Measurements from ENCODE around the gene FADS3.

The FADS3 gene

DNA sequence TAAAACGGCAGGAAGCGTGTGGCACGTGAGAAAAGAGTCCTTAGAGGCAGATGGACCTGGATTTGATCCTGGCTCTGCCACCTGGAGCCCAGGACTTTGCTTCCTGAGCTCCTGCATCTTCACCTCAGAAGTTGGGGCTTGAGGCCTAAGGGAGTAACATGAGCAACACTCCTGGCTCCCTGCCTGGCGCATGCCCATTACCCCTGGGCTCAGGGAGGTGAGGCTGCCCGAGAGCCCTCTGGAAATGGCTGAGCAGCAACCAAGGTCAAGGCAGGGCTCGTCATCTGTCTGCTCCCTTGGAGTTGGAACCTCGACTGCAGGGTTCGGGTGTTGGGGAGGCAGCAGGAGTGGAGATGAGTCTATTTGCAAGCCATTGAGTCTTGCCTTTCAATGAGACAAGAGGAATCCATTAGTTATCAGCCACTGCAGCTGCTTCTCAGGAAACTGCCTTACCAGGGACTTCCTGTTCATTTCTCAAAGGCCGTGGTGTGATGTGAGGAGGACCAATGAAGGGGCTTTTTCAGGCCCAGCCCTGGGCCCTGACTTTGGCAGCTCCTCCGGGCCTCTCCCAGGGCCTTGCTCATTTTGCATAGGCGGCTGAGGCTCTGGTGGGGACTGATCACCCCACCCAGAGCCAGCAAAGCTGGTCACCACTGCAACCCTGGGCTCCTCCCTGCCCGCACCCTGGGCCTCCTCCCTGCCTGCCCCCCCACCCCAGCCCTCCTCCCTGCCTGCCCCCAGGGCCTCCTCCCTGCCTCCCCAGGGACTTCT lies 56.9 kb downstream of the FADS3 start:
- no peak for DNase-seq (ENCODE audit: low spot score)

DNA sequence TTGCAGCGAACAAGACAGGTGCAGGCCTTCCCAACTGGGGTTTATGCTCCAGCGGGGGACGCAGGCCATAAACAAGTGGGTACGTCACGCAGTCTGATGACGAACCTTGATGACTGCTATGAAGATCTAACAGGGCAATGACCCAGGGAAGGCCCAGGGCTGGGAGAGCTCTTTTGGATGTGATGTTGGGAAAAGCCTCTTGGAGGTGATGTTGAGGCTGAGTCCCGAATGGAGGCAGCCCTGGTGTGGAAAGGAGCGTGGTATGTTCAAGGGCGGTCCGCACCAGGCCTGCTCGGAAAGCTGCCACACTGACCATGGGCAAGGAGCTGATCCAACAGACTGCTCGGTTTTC lies 57.4 kb downstream of the FADS3 start:
- no peak for DNase-seq (ENCODE audit: low spot score)

DNA sequence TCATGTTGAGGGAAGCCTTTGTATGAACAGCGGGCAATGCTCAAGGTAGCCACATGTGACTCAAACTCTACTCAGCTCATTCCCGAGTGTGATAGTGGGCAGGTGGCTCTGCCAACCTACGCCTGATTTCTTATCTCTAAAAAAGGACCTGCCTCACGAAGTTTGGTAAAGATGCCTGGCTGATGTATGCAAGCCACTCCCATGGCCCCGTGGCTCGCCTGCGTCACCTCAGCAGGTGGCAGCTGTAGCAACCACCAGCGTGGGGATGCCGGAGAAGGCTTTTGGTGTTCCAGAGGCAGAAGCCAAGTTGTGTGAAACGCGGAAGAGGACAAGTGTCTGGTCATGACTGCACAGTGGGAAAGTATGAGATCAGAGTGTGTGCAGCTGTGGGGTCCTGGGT lies 57.9 kb downstream of the FADS3 start:
- DNase-seq (ENCODE audit: low spot score): no peak

DNA sequence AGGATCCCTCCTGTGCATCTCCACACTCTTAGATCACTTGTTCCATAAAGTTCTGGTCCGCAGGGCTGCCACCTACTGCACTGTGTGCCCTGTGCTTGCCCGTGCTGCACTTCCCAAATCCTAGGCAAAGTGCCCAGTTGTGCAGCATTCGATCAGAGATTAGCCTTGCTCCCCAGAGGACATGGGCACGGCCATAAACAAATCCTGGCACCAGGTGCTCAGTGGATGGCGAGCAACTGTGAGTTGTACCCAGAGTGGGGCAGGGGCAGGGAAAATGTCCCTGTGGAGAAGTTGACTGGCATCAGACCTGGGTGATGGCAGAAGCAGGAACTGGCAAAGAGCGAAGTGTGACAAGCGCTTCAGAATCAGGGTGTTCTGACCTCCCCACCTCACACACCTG lies 58.6 kb downstream of the FADS3 start:
- DNase-seq (ENCODE audit: low spot score): no peak

DNA sequence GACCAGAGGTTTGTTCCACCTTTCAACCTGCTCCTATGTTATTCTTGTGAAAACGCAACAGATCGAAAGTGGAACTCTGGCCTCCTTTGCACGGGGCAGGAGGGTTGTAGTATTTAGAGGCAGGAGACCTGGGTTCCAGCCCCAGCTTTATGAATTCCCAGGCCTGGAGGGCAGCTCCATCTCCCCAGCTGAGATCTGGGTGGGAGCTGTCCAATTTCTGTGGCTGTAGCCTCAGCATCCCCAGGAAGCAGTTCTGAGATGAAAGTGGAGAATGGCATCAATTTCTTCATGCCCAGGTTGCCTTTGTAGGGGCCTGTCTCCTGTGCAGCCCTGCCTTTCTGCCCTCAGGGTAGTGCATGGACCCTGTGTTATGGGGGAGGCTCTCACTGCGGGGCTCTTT lies 59.1 kb downstream of the FADS3 start:
- DNase-seq (ENCODE audit: low spot score): no peak

DNA sequence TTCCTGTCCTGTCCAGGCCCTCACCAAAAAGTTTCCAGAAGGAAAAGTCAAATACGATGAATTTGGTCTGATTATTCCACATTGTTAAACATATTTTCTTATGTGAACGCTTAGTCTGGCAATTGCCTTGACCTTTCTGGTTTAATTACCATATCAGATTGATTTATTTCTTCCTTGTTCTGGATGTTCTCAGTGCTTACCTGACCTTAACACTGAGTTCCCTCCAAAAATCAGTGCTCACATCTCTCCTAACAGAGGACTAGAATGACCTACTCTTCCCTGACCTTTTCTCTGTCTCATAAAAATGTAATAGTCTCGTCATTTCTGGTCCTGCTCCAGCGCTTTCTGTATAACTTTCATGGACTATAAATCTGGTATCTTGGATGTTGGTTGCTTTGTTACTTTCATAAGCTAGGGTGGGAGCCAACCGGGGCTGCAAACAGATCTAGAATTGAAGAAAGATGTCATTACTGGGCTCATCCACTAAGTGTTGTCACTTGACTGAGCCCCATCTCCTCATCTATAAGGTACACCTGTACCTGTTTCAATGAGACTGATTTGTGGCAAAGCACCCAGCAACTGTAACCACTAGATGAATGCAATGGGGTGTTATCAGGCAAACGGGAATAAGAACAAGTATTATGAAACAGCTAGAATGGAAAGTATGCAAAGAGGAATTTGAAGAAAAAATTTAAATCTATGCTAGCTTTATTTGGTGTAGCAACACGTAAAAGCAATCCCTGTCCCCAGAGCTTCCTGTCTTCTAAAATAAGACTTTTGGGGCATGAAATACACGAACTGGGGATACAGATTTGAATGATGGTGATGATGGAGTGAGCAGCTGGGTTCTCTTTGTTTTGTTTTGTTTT lies 60.9 kb downstream of the FADS3 start:
- DNase-seq (ENCODE audit: low spot score): no peak

DNA sequence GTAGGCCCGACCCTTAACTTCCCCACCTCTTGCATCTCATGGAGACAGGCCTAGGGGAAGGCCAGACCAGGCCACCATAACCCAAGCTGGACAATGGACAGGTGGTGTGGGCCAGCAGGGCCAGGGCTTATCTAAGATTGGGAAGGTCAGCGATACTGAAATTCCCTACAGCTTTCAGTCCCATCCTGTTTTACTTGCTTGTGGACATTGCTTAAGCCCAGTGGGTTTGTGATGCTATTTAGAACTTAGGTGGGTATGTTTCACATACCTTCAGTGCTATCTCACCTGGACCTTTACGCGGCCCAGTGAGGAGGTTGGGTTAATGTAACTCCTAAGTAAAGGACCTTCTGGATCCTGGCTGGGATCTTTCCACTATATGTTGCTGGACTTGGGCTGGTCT lies 61.5 kb downstream of the FADS3 start:
- no peak for DNase-seq (ENCODE audit: low spot score)

DNA sequence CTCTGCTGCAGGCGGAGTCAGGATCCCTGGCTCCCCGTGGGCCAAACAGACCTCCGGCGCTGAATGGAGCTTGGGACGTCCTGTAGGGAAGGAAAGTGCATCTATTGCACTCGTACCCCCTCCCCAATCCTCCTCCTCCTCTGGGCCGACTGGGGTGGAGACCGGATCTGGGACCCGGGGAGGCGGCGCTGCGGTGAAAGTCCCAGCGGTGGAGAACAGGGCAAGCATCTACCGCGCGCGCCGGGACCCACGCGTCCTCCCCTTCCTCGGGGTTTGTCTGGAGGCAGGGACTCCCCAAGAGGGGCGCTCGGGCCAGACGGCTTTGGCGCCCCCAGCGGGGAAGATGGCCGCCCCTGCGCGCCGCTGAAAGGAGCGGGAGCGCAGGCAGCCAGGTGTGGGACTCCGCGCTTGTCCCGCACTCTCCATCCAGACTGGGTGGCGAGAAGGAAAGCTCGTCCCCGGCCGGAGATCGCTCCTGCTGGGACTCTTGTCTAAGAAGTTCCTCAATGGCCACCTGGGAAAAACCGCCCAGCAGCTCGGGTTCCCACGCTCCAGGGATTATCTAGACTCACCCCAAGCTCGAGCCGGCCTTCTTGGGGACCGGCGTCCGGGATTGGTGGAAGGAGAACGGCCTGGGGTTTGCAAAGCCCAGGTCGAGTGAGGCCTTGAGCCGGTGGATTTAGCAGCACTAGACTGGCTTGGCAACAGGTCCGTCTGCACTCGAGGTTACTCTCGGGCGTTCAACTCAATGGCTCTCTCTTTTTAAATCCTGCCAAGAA lies 62.5 kb downstream of the FADS3 start:
- DNase-seq (ENCODE audit: low spot score): peak; percentile 82

DNA sequence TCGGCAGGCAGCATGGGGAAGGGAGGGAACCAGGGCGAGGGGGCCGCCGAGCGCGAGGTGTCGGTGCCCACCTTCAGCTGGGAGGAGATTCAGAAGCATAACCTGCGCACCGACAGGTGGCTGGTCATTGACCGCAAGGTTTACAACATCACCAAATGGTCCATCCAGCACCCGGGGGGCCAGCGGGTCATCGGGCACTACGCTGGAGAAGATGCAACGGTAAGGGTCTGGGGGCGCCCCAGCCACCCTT lies 63.0 kb downstream of the FADS3 start:
- no peak for DNase-seq (ENCODE audit: low spot score)

DNA sequence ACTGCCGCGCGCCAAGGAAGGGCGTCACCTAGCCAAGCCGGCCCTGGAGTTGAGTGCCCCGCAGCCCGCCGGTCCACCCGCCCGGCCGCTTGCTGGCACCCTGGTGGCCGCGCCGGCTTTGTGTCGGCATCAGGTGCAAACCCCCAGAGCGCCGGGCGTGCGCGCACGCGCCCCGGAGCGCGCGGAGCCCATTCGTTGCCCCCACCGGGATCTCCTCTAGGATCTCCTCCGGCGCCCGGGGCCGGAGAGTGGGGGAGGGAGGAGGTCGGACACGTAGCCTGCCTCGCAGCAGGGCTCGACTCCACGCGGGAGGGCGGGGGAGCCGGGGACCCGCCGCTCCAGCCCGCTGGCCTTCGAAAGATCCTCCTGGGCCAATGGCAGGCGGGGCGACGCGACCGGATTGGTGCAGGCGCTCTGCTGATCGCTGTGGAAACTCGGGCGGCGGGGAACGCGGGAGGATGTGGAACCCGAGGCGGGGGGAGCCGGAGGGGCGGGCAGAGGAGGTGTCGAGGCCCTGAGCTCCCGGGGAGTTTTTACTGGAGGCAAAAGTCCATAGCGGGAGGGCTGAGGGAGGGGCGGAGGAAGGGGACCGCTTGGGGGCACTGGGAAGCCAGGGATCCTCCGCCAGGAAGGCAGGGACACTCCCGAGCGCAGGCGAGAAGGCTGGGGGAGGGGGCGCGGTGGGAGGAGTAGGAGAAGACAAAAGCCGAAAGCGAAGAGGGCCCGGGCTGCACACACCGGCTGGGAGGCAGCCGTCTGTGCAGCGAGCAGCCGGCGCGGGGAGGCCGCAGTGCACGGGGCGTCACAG lies 63.6 kb downstream of the FADS3 start, which contains the start of gene FADS2:
Gene FADS2 (plus strand): TSS at position 730 of the 808 bp plus-strand sequence. CDS start 91 bp downstream, outside the sequence.
- peak; percentile 97 for DNase-seq (ENCODE audit: low spot score)

DNA sequence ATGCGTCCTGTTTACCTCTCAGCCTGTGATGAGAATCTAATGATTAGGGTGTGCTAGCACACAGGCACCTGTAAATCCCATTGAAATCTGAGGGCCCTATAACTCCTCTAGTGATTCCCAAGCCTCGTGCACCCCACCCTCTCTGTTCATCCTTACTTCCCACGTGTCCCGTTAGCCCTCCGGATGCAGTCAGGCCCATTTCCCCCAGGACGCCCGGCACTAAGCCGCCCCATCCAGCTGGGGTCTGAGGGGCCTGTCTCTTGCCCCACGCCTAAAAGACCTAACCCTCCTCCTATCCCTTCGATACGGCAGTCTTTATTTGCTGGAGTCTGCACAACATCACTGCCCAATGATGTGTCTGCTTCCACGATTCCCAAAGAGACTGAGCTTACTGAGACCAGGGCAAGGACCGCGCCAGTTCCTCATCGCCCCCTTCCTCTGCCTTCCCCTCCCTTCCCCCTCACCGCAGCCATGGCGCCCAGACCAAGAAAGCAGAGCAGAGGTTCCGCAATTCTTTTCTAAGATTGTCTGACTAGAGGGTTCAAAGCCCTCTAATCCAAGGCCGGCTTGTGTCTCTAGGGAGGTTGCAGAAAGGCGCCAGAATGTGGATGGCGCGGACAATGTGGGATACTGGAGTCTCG lies 64.3 kb downstream of the FADS3 start:
- no peak for DNase-seq (ENCODE audit: low spot score)
